Upper lobe of left lung (tissue), 4 donors: ENCODE data around the gene TECRL.

ENCODE experiments used
- EP300 ChIP-seq, 4 donors: sonication (generic); formaldehyde crosslinking; IDR thresholded peaks; one replicate each; pipeline ENCODE4 v1.5.1; 2017; ENCODE audit warnings: antibody characterized with exemption in 4 of 4, control low read depth in 2 of 4
- POLR2A ChIP-seq, 4 donors: fragments of 450-650 bp; IDR thresholded peaks; one replicate each; pipeline ENCODE4 v1.5.1; 2016 to 2017; ENCODE audit warnings: antibody characterized with exemption in 4 of 4, mild to moderate bottlenecking in 2 of 4
- POLR2AphosphoS5 ChIP-seq, 2 donors: sonication (generic); formaldehyde crosslinking; IDR thresholded peaks; one replicate each; pipeline ENCODE4 v1.5.1; 2017; ENCODE audit warnings: antibody characterized with exemption in 2 of 2
- TF ChIP-seq, protein P1 (sequence below), 6 experiments: fragments of 450-650 bp in 4 of 6; fragments of 200-600 bp in 2 of 6; sonication (generic) in 2 of 6; IDR thresholded peaks; one replicate each; pipeline ENCODE4 v1.5.1; 2016 to 2019; ENCODE audit warnings: antibody characterized with exemption in 6 of 6

DNA sequence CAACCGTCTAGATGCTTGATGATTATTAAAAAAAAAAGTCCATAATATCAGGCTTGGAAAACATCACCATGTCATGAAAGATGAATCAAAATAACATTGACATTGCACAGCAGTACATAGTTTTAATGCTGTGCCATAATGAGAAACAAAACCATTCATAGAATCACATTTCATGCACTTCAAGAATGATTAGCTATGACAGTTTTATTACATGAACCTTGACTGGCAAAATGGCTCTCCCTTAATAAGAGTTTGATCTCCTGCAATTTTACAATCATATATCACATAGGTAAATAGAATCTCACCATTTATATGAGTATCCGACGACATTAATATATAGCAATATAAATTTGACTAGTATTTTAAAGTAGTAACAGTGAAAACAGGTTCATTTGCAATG is 49.8 kb downstream of the TECRL start:
- TF ChIP-seq, protein P1, sequence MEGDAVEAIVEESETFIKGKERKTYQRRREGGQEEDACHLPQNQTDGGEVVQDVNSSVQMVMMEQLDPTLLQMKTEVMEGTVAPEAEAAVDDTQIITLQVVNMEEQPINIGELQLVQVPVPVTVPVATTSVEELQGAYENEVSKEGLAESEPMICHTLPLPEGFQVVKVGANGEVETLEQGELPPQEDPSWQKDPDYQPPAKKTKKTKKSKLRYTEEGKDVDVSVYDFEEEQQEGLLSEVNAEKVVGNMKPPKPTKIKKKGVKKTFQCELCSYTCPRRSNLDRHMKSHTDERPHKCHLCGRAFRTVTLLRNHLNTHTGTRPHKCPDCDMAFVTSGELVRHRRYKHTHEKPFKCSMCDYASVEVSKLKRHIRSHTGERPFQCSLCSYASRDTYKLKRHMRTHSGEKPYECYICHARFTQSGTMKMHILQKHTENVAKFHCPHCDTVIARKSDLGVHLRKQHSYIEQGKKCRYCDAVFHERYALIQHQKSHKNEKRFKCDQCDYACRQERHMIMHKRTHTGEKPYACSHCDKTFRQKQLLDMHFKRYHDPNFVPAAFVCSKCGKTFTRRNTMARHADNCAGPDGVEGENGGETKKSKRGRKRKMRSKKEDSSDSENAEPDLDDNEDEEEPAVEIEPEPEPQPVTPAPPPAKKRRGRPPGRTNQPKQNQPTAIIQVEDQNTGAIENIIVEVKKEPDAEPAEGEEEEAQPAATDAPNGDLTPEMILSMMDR (IDR thresholded peaks at IDR 0.05): no peak
- TF ChIP-seq POLR2A (IDR thresholded peaks at IDR 0.05) (no peak), POLR2AphosphoS5 (IDR thresholded peaks at IDR 0.05) (no peak), EP300 (IDR thresholded peaks at IDR 0.05) (no peak)
